HG03439 (cell line): Measurements from ENCODE around the gene SORL1-AS1.

ENCODE experiments used
- ATAC-seq: cut with Tn5 transposase; IDR thresholded peaks from one replicate; pipeline ENCODE4 v1.9.1; 2021; ENCODE audit warnings: mild to moderate bottlenecking, moderate library complexity; ENCODE audit not compliant: unreplicated experiment

The SORL1-AS1 gene

DNA sequence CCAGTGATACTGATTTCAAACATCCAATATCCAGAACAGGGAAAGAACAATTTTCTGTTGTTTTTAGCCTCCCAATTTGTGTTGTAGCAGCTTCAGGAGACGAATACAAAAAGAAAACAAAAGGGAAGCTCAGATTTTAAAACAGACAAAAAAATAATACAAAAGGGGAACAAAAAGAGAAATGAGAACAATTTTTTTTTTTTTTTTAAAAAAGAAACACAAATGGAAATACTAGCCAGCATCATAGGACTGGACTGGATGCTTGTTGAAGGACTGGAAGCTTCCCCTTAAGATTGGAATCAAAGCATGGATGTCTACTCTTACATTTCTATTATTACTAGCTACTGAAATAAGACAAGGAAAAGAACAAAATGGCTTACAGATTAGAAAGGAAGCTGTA, 47.1 kb downstream of the SORL1-AS1 start:
- ATAC-seq = no peak

DNA sequence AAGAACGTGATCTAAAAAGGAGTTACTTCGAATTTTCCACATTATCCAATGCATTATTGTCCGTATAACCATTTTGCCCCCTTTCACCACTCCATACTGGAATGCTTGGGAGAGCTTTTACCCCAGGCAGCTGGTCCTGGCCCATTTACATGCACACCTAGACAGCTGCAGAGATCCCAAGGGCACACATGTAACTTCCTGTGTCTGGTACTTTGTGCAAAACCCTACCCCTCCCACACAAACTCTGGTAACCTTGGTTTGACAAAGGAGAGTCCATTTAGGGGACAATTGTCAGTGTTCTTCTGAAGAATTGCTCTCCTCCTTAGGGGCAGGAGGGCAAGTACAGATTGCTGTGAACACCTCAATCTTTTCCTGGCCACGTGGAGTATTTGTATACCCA, 58.0 kb downstream of the SORL1-AS1 start:
- no peak for ATAC-seq

DNA sequence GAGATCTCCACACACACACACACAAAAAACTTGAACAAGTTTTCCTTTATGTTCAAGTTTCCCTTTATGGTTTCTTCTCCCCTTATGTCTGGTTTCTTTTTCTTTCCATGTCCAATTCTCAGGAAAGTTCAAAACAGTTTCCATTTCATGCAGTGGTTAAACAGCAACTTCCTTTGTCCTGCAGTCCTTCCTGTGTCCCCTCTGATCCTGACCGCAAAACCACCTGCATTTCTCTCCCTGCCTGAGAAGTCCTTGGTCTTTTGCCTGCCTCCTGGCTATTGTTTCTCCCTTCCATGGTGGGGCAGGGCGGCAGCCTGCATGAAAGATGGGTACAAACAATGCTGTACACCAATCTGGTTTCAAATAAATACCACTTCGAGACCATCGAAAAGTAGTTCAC, 58.9 kb downstream of the SORL1-AS1 start:
- no peak for ATAC-seq

DNA sequence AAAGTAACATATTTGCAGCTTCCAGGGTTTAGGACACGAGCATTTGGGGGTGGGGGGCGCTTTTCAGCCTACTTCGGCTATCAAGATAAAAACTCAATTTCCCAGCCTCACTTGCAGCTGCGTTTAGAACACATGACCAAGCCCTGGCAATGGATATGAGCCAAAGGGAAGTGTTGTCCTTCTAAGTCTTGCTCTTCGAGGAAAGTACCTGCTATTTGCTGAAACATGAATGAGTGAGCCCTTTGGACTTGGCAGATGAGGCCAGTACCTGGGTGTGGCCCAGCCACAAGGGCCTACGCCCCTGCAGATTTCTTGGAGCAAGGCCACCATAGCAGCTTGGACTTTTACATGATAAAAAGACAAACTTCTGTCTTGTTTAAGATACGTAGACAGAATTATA, 60.9 kb downstream of the SORL1-AS1 start:
- ATAC-seq = no peak

DNA sequence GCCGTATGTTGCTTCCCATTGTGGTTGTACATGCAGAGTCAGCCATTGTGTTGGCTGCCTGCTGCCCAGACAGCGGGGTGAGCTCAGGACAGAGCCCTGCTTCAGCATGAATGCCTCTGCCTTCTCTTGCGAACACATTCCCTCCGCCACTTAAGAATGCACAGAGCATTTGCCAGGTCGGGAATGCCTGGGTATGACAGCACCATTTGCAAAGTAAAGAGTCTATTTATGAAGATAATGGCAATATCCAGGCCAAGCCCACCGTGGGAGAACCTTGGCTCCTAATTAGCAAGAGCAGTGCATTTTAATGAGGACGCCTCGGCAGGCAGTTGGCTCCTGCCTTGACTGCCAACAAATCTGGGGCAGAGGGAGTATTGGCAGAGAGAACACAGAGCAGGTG, 63.1 kb downstream of the SORL1-AS1 start:
- ATAC-seq = no peak
